Vagina (tissue), 2 donors: ENCODE data around the gene LY6G5B. TPM values are rescaled to one million over a fixed set of nuclear protein-coding genes. Genes with fewer than 3 reads are reported as not detected.

Experiments used
- DNase-seq, 2 donors: peaks; one replicate each; pipeline ENCODE4 v3.0.0-alpha.2; 2017; ENCODE audit errors: extremely low spot score in 2 of 2
- H3K27ac ChIP-seq: fragments of 200-600 bp; sonication (generic); one replicate; pipeline ENCODE4 v1.5.1; 2019
- H3K27me3 ChIP-seq: fragments of 200-600 bp; sonication (generic); one replicate; pipeline ENCODE4 v1.5.1; 2019
- H3K36me3 ChIP-seq, 2 donors: fragments of 200-600 bp; sonication (generic); one replicate each; pipeline ENCODE4 v1.5.1; 2017 to 2019
- H3K4me1 ChIP-seq: fragments of 200-600 bp; sonication (generic); one replicate; pipeline ENCODE4 v1.5.1; 2019
- H3K4me3 ChIP-seq, 2 donors: fragments of 200-600 bp; sonication (generic); 1 replicate in 1 of 2; 2 replicates in 1 of 2; pipeline ENCODE4 v1.5.1; 2016 to 2019
- H3K9me3 ChIP-seq: fragments of 200-600 bp; sonication (generic); one replicate; pipeline ENCODE4 v1.5.1; 2019
- POLR2A ChIP-seq, 2 donors: fragments of 450-650 bp; IDR thresholded peaks; one replicate each; pipeline ENCODE4 v1.6.1; 2017; ENCODE audit warnings: antibody characterized with exemption in 2 of 2, mild to moderate bottlenecking in 2 of 2, moderate library complexity in 2 of 2
- POLR2AphosphoS5 ChIP-seq, 2 donors: sonication (generic); formaldehyde crosslinking; IDR thresholded peaks; one replicate each; pipeline ENCODE4 v1.9.0; 2017; ENCODE audit warnings: antibody characterized with exemption in 2 of 2, mild to moderate bottlenecking in 2 of 2, low read depth in 1 of 2; ENCODE audit not compliant: insufficient read depth in 1 of 2
- intact Hi-C: fragments of 100-400 bp; cut with DNase I; formaldehyde crosslinking; loops from one replicate; pipeline ENCODE4 v1.15.1; 2023
- total RNA-seq: library from RNA; depleted of rRNA; stranded (reverse); fragments of >200 nt; gene quantifications from one replicate; pipeline ENCODE4 v1.2.3, GENCODE V29; 2016
- TF ChIP-seq, protein P1 (sequence below), 3 experiments: fragments of 450-650 bp in 2 of 3; fragments of 200-600 bp in 1 of 3; sonication (generic) in 1 of 3; IDR thresholded peaks; one replicate each; pipeline ENCODE4 v1.5.1; 2017 to 2019; ENCODE audit warnings: antibody characterized with exemption in 3 of 3, mild to moderate bottlenecking in 2 of 3, moderate library complexity in 2 of 3

LY6G5B gene
- total RNA-seq, 1 donor from 2014 or later, result 7.4 TPM

DNA sequence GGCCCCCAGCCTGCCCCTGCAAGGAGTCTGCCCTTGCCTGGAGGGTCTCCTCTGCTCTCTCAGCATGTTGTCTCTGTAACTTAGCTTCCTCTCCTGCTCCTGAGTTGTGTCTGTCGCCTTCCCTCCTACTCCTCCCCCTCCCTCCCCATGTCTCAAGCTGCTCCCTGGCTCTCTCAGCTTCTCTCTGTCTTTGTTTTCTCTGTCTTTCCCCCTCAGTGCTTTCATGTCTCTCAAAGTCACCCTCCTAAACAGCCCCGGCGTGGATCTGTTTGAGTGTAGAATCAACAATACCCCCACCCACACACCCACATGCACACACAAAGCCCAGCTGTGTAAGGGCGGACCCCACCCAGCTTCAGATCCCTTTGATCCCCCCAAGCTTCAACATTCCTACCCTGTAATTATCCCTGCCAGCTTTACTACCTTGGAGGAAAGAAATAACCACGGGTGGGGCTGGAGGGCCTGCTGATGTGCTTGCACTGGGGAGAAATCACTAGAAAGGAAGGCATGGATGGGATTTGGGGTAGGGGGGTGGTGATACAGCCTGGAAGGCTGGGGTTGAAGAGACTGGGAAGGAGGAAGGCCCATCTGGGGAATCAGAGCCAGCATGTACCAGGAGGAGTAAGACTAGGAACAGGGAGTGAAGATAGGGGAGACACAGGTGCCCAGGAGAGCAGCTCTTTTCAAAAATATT lies 44.4 kb downstream of the LY6G5B start:
- Histone ChIP-seq H3K4me3 (no peak overlapping the region), H3K36me3 (no peaks in the 10 kb centered on the region), H3K4me1 (peaks cover 21% of the 10 kb centered on the region), H3K27me3 (no peaks in the 10 kb centered on the region), H3K9me3 (no peaks in the 10 kb centered on the region), H3K27ac (peak overlapping the region; percentile 22)
- TF ChIP-seq POLR2AphosphoS5 (IDR thresholded peaks at IDR 0.05; ENCODE audit: insufficient read depth in 1 of 2, low read depth in 1 of 2) (no peak), POLR2A (IDR thresholded peaks at IDR 0.05) (no peak)
- TF ChIP-seq, protein P1, sequence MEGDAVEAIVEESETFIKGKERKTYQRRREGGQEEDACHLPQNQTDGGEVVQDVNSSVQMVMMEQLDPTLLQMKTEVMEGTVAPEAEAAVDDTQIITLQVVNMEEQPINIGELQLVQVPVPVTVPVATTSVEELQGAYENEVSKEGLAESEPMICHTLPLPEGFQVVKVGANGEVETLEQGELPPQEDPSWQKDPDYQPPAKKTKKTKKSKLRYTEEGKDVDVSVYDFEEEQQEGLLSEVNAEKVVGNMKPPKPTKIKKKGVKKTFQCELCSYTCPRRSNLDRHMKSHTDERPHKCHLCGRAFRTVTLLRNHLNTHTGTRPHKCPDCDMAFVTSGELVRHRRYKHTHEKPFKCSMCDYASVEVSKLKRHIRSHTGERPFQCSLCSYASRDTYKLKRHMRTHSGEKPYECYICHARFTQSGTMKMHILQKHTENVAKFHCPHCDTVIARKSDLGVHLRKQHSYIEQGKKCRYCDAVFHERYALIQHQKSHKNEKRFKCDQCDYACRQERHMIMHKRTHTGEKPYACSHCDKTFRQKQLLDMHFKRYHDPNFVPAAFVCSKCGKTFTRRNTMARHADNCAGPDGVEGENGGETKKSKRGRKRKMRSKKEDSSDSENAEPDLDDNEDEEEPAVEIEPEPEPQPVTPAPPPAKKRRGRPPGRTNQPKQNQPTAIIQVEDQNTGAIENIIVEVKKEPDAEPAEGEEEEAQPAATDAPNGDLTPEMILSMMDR (IDR thresholded peaks at IDR 0.05), result no peak
- no peak for DNase-seq
- intact Hi-C loops, result no loop called here

DNA sequence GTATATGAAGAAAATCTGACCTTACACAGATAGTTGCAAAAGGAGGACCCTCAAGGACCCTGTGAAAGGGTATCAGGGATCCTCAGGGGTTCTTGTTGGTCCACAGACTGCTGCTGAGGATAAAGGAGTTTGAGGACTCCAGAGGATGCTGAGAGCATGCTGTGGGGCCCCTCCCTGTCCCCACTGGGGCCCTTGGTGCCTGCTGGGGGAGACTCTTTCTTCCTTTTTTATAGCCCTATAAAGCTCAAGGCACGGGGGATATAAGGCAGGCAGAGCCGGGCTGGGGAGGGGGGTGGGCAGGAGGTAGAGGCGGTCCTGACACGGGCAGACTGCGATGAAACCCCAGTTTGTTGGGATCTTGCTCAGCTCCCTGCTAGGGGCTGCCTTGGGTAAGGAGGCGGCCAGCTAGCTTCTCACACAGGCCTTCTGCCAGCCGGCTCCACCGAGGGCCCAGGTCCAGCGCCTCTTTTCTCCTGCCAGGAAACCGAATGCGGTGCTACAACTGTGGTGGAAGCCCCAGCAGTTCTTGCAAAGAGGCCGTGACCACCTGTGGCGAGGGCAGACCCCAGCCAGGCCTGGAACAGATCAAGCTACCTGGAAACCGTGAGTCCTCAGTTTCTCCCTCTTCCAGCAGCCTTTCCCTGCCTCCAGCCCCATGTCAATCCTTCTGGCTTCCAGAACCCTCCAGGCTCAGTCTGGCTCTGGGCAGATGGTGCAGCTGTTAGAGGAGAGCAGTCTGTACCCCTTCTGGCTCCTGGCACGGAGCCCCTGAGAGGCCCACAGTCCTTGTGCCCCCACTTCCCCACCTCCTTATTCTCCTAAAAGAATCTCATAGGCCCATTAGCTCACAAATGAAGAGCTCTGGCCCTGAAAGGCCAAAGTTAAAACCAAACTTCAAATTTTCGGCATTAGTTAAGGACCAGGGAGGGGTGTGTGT lies 45.5 kb downstream of the LY6G5B start, which contains the start of gene LY6G6D:
Gene LY6G6D, plus strand, starts transcription at position 327 of the 937 bp plus-strand sequence. Its CDS starts 8 bp downstream, at position 335.
- no peaks in the 10 kb centered on the region for H3K36me3 ChIP-seq
- peaks cover 21% of the 10 kb centered on the region for H3K4me1 ChIP-seq
- TF ChIP-seq POLR2AphosphoS5 (IDR thresholded peaks at IDR 0.05; ENCODE audit: insufficient read depth in 1 of 2, low read depth in 1 of 2) (no peak), POLR2A (IDR thresholded peaks at IDR 0.05) (no peak)
- TF ChIP-seq, protein P1 (IDR thresholded peaks at IDR 0.05), result no peak
- H3K27ac ChIP-seq, result peak within 1 kb of the TSS; percentile 43
- H3K27me3 ChIP-seq, result no peaks in the 10 kb centered on the region
- no peak within 1 kb of the TSS for H3K4me3 ChIP-seq
- no peaks in the 10 kb centered on the region for H3K9me3 ChIP-seq
- intact Hi-C loops, result no loop called here
- DNase-seq, result no peak

DNA sequence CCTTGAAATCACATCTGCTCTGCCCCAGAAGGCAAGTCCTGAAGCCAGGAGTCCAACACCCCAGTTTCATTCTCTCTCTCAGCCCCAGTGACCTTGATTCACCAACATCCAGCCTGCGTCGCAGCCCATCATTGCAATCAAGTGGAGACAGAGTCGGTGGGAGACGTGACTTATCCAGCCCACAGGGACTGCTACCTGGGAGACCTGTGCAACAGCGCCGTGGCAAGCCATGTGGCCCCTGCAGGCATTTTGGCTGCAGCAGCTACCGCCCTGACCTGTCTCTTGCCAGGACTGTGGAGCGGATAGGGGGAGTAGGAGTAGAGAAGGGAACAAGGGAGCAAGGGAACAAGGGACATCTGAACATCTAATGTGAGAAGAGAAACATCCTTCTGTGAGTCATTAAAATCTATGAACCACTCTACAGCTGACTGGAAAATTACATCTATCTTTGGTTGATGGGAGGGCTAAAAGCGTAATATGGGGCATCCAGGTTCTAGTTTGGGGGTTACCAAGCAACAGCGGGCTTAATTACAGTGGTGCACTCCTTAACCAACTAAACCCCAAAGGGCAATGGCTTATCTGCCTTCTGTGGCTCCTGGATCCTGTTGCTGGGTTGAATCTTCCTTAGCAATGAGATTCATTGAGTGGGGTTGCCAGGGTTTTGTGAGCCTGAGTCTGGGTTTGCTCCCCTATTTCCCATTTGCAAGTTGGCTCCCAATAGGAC lies 47.9 kb downstream of the LY6G5B start:
- DNase-seq, result no peak
- peaks cover 14% of the 10 kb centered on the region for H3K4me1 ChIP-seq
- TF ChIP-seq POLR2AphosphoS5 (IDR thresholded peaks at IDR 0.05; ENCODE audit: insufficient read depth in 1 of 2, low read depth in 1 of 2) (no peak), POLR2A (IDR thresholded peaks at IDR 0.05) (no peak)
- TF ChIP-seq, protein P1 (IDR thresholded peaks at IDR 0.05), result no peak

DNA sequence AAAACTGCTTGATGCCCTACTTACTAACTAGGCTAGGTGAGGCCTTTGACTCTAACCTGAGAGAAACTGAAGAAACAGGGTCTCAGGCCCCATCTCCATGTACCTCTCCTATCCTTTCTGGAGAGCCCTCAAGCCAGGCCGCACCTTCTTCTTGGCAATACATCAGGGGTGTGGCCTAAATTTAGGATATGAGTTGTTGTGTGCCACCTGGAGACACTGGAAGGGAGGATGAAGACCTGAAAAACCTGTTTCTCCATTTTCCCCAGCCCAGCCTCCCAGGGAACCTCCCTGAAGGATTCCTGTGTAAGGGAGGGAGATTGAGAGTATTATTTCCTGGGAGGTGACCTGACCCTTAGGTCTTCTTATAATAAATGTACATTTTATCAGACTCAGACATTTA lies 48.5 kb downstream of the LY6G5B start:
- Histone ChIP-seq H3K36me3 (no peaks in the 10 kb centered on the region), H3K4me1 (peaks cover 14% of the 10 kb centered on the region), H3K27ac (peak overlapping the region; percentile 71), H3K4me3 (no peak overlapping the region), H3K9me3 (no peaks in the 10 kb centered on the region), H3K27me3 (no peaks in the 10 kb centered on the region)
- TF ChIP-seq, protein P1 (IDR thresholded peaks at IDR 0.05), result no peak
- no peak for TF ChIP-seq POLR2A (IDR thresholded peaks at IDR 0.05)
- peak in 1 of 2 donors; percentile 88 for TF ChIP-seq POLR2AphosphoS5 (IDR thresholded peaks at IDR 0.05; ENCODE audit: insufficient read depth in 1 of 2, low read depth in 1 of 2)
- no peak for DNase-seq
- intact Hi-C loops, result no loop called here

More for the DNA sequence above, 47.9 kb downstream of the LY6G5B start:
- H3K36me3 ChIP-seq, result no peaks in the 10 kb centered on the region
- no peaks in the 10 kb centered on the region for H3K27me3 ChIP-seq
- peak overlapping the region; percentile 71 for H3K27ac ChIP-seq
- no peaks in the 10 kb centered on the region for H3K9me3 ChIP-seq
- H3K4me3 ChIP-seq, result no peak overlapping the region
- intact Hi-C loops, result no loop called here
